Stromal cell of bone marrow (primary cell): Measurements from ENCODE around the gene ZNF593OS.

Source experiments
- DNase-seq: peaks from one replicate; pipeline ENCODE4 v3.0.0-alpha.2; 2012; ENCODE audit warnings: low read depth

Gene ZNF593OS

GRCh38 chr1:26125946-26126320, 45.7 kb downstream of the ZNF593OS start:
- DNase-seq = no peak

DNA sequence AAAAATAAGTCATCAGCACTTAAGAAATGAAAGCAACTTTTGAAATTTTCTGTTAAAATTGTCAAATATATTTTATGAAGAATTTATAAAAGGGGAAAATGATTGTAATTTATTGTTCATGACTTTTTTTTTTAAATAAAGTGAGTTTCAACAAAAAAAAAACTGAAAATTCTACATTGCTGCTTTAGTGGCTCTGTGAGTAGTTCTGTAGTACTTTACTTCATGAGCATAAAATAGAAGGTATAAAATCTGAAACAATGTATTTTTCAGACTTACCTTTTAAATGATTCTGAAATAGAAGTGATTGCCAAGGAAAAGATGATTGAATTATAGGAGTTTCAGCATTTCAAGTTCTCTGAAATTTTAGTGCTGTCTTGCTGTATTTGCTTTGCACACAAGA, 46.2 kb downstream of the ZNF593OS start:
- no peak for DNase-seq

DNA sequence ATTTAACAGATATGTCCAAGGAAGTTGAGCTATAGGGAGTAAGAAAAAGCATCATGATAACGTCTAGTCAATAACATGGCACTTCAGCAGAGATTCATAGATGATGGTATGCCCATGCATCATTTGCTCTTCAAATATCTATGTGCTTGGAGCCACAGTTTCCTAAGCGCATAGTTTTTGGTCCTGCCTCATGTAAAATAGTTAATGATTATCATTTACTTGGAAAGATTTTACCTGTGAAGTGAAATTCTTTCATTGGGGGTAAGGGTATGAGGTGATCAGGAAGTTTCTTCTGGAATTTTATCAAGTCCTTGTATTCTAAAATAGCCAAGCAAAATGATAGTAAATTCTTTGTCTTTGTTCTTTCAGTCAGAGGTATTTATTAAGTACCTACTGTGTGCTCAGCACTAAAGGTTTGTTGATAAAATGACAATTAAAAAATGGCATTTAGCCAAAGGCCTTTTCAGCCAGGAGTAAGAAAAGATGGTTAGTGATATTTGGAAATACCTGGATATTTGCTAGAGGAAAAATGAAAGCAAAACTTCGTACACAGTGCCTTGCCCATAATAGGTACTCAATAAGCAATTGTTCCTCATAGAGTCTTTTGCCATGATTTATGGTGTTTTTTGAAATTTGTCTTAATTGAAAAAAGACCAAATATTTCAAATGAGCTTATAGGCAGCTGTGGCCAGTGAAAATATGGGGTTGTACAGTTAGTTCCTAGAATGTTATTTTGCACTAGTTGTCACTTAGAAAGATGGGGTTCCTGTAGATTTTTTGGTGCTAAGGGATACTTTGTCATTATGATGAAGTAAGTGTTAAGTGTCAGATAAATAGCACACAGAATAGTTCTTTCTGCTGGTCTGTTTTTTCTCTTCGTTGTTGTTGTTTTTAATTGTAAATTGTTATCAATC, 47.0 kb downstream of the ZNF593OS start:
- no peak for DNase-seq

- peak; percentile 45 for DNase-seq
Measured at GRCh38 chr1:26122988-26123973, 48.4 kb downstream of the ZNF593OS start.

DNA sequence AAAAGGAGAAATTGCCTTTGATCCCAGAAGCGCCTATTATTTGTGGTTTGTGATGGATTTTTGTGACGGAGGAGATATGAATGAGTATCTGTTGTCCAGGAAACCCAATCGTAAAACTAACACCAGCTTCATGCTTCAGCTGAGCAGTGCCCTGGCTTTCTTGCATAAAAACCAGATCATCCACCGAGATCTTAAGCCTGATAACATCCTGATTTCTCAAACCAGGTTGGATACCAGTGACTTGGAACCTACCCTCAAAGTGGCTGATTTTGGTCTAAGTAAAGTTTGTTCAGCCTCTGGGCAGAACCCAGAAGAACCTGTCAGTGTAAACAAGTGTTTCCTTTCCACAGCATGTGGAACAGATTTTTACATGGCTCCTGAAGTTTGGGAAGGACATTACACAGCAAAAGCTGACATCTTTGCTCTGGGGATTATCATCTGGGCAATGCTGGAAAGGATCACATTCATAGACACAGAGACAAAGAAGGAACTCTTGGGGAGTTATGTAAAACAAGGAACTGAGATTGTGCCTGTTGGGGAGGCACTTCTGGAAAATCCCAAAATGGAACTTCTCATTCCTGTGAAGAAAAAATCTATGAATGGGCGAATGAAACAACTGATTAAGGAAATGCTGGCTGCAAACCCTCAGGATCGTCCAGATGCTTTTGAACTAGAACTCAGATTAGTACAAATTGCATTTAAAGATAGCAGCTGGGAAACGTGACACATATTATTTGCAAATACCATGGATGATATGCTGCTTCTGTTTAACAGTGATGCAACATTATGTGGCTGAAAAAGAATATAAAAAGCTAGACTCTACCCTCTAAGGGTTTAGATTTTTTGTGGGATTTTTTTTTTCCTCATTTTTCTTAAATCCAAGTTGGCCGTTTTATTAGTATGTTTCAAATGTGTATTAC, 49.5 kb downstream of the ZNF593OS start:
- no peak for DNase-seq

- DNase-seq = no peak
Measured at GRCh38 chr1:26119892-26120608, 51.6 kb downstream of the ZNF593OS start.
